Sigmoid colon (tissue), 4 donors: ENCODE results near the gene VAV1.

Source experiments
- CTCF ChIP-seq, 4 experiments: fragments of 450-650 bp in 3 of 4; fragments of 200-600 bp in 1 of 4; IDR thresholded peaks; one replicate each; pipeline ENCODE4 v1.5.1; 2016 to 2019; ENCODE audit warnings: antibody characterized with exemption in 4 of 4, mild to moderate bottlenecking in 3 of 4, moderate library complexity in 2 of 4
- EP300 ChIP-seq, 4 donors: sonication (generic); formaldehyde crosslinking; IDR thresholded peaks; one replicate each; pipeline ENCODE4 v1.6.1; 2017; ENCODE audit warnings: antibody characterized with exemption in 4 of 4
- POLR2A ChIP-seq, 2 donors: fragments of 450-650 bp; IDR thresholded peaks; one replicate each; pipeline ENCODE4 v1.6.1; 2016; ENCODE audit warnings: antibody characterized with exemption in 2 of 2, mild to moderate bottlenecking in 2 of 2, moderate library complexity in 2 of 2
- POLR2AphosphoS5 ChIP-seq, 4 donors: sonication (generic); formaldehyde crosslinking; IDR thresholded peaks; one replicate each; pipeline ENCODE4 v1.6.1; 2017; ENCODE audit warnings: antibody characterized with exemption in 4 of 4

- no peak for TF ChIP-seq POLR2A (IDR thresholded peaks at IDR 0.05)
- no peak for TF ChIP-seq CTCF (IDR thresholded peaks at IDR 0.05)
- TF ChIP-seq POLR2AphosphoS5 (IDR thresholded peaks at IDR 0.05), result no peak
- TF ChIP-seq EP300 (IDR thresholded peaks at IDR 0.05), result no peak
Measured at GRCh38 chr19:6837525-6837924, 65.0 kb downstream of the VAV1 start.
